ACC112 (cell line): ENCODE results near the gene RPS15A.
"Not testable (repeated sequence)": the region's sequence is repeated elsewhere in the genome, so short reads cannot be mapped to it uniquely, and the experiment has no call there.

ENCODE experiments used
- H2AFZ ChIP-seq: fragments of 200-600 bp; sonication (generic); one replicate; pipeline ENCODE4 v1.6.0; 2017; ENCODE audit warnings: antibody characterized with exemption, low read length; ENCODE audit not compliant: unreplicated experiment
- H3K27ac ChIP-seq: fragments of 200-600 bp; sonication (generic); 2 replicates; pipeline ENCODE4 v1.5.1; 2014; ENCODE audit warnings: low read depth, mild to moderate bottlenecking, antibody characterized with exemption, low read length, moderate library complexity
- H3K27me3 ChIP-seq: fragments of 200-600 bp; sonication (generic); 2 replicates; pipeline ENCODE4 v1.6.1; 2014; ENCODE audit warnings: mild to moderate bottlenecking, antibody characterized with exemption, low read length, moderate library complexity, mixed read lengths; ENCODE audit not compliant: insufficient read depth
- H3K36me3 ChIP-seq: fragments of 200-600 bp; sonication (generic); 2 replicates; pipeline ENCODE4 v1.6.1; 2016; ENCODE audit warnings: mild to moderate bottlenecking, antibody characterized with exemption, low read length, moderate library complexity, mixed read lengths; ENCODE audit not compliant: insufficient read depth
- H3K4me1 ChIP-seq: fragments of 200-600 bp; sonication (generic); one replicate; pipeline ENCODE4 v1.6.1; 2016; ENCODE audit warnings: low read length, mixed read lengths; ENCODE audit not compliant: insufficient read depth, unreplicated experiment, control insufficient read depth
- H3K4me3 ChIP-seq: fragments of 200-600 bp; sonication (generic); 2 replicates; pipeline ENCODE4 v1.5.1; 2014; ENCODE audit warnings: mild to moderate bottlenecking, low read depth, low read length
- H3K79me2 ChIP-seq: fragments of 200-600 bp; sonication (generic); one replicate; pipeline ENCODE4 v1.6.0; 2016; ENCODE audit warnings: low read length; ENCODE audit not compliant: control insufficient read depth, unreplicated experiment, insufficient read depth

RPS15A gene

GRCh38 chr16:18797746-18798145 is 7.6 kb upstream of the RPS15A start:
- Histone ChIP-seq H3K4me3 (peak overlapping the region; percentile 97; the same call in 1 of the 2 replicates), H3K27me3 (no peaks in the 10 kb centered on the region), H3K4me1 (peaks cover 23% of the 10 kb centered on the region), H2AFZ (no peak overlapping the region), H3K27ac (no peak overlapping the region), H3K79me2 (peaks cover 63% of the 10 kb centered on the region), H3K36me3 (peaks cover 31% of the 10 kb centered on the region)

- no peaks in the 10 kb centered on the region for H3K27me3 ChIP-seq
- peaks cover 63% of the 10 kb centered on the region for H3K79me2 ChIP-seq
- H3K27ac ChIP-seq = no peak overlapping the region
- H3K36me3 ChIP-seq = peaks cover 38% of the 10 kb centered on the region
- H3K4me1 ChIP-seq = peaks cover 23% of the 10 kb centered on the region
- no peak overlapping the region for H2AFZ ChIP-seq
- no peak overlapping the region for H3K4me3 ChIP-seq
Measured at GRCh38 chr16:18796377-18796776, 6.2 kb upstream of the RPS15A start.

GRCh38 chr16:18792836-18793433 is 2.8 kb upstream of the RPS15A start:
- peaks cover 52% of the 10 kb centered on the region for H3K79me2 ChIP-seq

GRCh38 chr16:18789515-18789849 is 652 bp downstream of the RPS15A start:
- Histone ChIP-seq H3K27ac (peak overlapping the region; percentile 67), H2AFZ (no peak overlapping the region), H3K36me3 (peaks cover 64% of the 10 kb centered on the region), H3K79me2 (peaks cover 57% of the 10 kb centered on the region), H3K4me1 (peaks cover 44% of the 10 kb centered on the region), H3K4me3 (peak overlapping the region; percentile 89), H3K27me3 (no peaks in the 10 kb centered on the region)

More at GRCh38 chr16:18792836-18793433, 2.8 kb upstream of the RPS15A start:
- H2AFZ ChIP-seq = no peak overlapping the region
- H3K27ac ChIP-seq = peak overlapping the region; percentile 29; the same call in 1 of the 2 replicates
- H3K4me3 ChIP-seq = no peak overlapping the region
- peaks cover 16% of the 10 kb centered on the region for H3K4me1 ChIP-seq
- no peaks in the 10 kb centered on the region for H3K27me3 ChIP-seq
- peaks cover 55% of the 10 kb centered on the region for H3K36me3 ChIP-seq

GRCh38 chr16:18788828-18789514 is 1.2 kb downstream of the RPS15A start:
- Histone ChIP-seq H3K79me2 (peaks cover 62% of the 10 kb centered on the region), H3K4me1 (peaks cover 44% of the 10 kb centered on the region), H3K4me3 (peak overlapping the region; percentile 89), H2AFZ (no peak overlapping the region), H3K27me3 (no peaks in the 10 kb centered on the region), H3K36me3 (peaks cover 62% of the 10 kb centered on the region), H3K27ac (peak overlapping the region; percentile 67)

DNA sequence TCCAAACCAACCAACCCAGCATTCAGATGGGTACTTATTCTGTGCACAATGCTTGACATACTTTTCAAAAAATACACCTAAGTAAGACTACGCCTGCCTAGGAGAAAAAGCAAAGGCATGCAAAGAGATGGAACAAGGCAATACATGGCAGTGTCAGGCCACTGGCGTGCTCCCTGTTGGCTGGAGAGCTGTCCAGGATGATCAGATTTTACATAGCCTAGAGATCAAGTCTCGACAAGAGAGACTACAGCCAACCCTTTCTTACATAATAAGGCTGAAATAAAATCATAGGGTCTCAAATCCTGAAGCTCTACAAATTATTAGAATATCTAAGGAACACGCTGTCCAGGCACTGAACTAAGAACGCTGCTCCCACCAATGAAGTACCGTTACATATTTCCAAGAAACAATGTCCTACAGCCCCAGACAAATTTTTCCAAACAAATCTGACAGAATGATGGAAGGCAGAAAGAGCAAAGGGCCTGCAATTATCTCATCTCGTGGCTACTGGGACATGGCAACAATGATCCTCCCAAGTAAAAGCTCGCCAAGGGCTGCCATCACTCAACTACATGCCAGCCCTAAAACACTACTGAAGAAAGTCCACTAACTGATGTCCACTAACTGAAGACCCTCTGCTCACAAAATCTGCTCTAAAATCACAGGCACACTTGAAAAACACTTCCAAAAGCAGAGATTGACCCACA is 5.1 kb downstream of the RPS15A start:
- H2AFZ ChIP-seq = no peak overlapping the region
- H3K79me2 ChIP-seq = peaks cover 74% of the 10 kb centered on the region
- H3K27me3 ChIP-seq = no peaks in the 10 kb centered on the region
- no peak overlapping the region for H3K27ac ChIP-seq
- H3K4me3 ChIP-seq = peak overlapping the region; percentile 89
- H3K4me1 ChIP-seq = peaks cover 40% of the 10 kb centered on the region
- peaks cover 61% of the 10 kb centered on the region for H3K36me3 ChIP-seq

DNA sequence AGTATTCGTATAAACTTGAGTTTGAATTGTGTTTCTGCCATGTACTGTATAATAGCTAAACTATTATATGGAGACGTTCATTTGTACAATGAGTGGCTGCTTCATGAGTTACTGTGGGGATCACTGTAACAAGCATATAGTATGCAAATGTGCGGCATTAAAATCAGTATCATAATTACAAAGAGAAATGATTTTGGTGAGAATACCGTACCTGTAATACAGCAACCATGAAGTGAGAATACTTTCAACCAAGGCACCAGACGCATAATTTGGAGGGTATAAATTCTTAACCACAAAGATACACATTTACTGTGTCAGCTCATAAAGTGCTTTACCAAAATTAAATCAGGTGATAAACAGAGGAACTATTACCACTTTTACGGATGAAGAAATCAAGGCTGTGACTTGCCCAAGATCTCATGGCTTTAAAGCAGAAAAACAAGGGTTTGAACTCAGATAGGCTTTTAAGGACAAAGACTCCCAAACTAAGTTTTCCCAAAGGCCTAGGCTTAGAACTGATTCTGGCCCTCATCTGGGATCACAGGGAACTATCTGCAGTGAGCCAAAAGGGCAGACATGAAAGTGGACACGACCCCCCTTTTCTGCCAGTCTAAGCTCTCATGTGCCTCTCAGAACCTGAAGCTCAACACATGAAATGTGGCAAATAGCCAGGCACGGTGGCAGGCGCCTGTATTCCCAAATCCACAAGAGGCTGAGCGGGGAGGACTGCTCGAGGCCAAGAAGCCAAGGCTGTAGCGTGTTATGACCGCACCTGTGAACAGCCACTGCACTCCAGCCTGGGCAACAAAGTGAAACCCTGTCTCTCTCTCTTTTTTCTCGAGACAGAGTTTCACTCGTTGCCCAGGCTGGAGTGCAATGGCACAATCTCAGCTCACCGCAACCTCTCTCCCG is 6.4 kb downstream of the RPS15A start:
- no peak overlapping the region for H2AFZ ChIP-seq
- H3K36me3 ChIP-seq = peaks cover 51% of the 10 kb centered on the region
- no peaks in the 10 kb centered on the region for H3K27me3 ChIP-seq
- H3K4me1 ChIP-seq = peaks cover 40% of the 10 kb centered on the region
- H3K4me3 ChIP-seq = no peak overlapping the region
- no peak overlapping the region for H3K27ac ChIP-seq
- H3K79me2 ChIP-seq = peaks cover 60% of the 10 kb centered on the region

DNA sequence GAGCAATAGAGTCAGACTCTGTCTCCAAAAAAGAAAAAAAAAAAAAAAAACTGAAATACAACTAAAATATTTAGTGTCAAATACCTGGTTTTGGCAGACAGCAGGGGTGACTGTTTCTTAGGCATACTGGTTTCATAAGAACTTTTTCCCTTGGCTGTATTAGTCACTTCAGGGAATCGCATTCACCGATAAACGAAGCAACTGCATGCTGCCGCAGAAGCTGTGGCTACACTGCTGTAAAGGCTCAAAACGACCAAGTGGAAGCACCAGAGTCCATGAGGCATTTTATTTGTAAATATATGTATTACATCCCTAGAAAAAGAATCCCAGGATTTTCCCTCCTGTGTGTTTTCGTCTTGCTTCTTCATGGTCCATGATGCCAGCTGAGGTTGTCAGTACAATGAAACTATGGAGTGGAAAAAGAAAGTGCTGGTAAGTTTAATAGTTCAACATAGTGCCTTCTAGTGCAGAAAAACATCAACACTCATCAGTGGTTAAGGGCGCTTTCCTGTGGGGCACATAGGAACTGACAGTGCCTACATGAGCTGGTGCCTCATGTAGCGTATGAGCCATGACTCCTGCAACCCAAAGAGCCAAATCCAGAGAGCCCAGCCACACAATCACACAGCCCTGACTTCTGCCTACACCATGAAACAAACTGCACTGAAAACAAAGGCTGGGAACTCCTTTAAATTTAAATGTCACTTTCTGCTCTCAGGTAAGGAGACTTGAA is 7.3 kb downstream of the RPS15A start:
- H3K36me3 ChIP-seq = peaks cover 43% of the 10 kb centered on the region
- H3K79me2 ChIP-seq = peaks cover 51% of the 10 kb centered on the region
- H3K4me1 ChIP-seq = peaks cover 33% of the 10 kb centered on the region
- H2AFZ ChIP-seq = no peak overlapping the region
- no peaks in the 10 kb centered on the region for H3K27me3 ChIP-seq
- no peak overlapping the region for H3K27ac ChIP-seq
- H3K4me3 ChIP-seq = no peak overlapping the region

DNA sequence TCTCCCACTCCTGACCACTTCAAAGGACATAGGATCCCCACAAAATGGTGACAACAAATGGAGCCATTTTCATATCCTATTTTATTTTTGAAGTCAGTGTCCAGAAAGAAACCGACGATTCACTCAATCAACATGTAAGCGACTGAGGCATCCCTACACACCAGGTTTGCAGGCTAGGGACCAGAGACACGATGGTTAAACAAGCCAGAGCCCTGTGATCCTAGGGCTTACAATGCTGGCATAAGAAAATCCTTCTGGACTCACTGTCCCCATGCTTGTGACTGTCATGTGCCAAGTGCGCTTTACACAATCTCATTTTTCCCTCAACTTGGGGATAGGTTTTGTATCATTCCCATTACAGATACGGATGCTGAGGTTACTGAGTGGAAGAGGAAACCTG is 8.9 kb downstream of the RPS15A start:
- H3K4me3 ChIP-seq, H3K27me3 ChIP-seq, H2AFZ ChIP-seq, H3K27ac ChIP-seq: not testable (repeated sequence)
- peaks cover 35% of the 10 kb centered on the region for H3K79me2 ChIP-seq
- peaks cover 31% of the 10 kb centered on the region for H3K36me3 ChIP-seq
- peaks cover 18% of the 10 kb centered on the region for H3K4me1 ChIP-seq
